Measurements from ENCODE around the gene ZNF787. TPM values are rescaled to one million over a fixed set of nuclear protein-coding genes. Genes with fewer than 3 reads are reported as not detected.

Gene ZNF787
- total and polyA plus RNA-seq, 2 donors (not counting 3 experiments of a cell fraction or from before 2014, with no cell fraction given): 11.6 to 32.7 TPM

GRCh38 chr19:56120002-56120370, 1.1 kb downstream of the ZNF787 start:
- Histone ChIP-seq H4K20me1 (replicated peaks; ENCODE audit: control insufficient read depth, extremely low read depth, insufficient read depth, low read length) (no peaks in the 10 kb centered on the region), H3K4me2 (ENCODE audit: insufficient read depth, low read length) (peak overlapping the region; percentile 74), H3K4me1 (ENCODE audit: control insufficient read depth, extremely low read depth, insufficient read depth, low read length) (peaks cover 19% of the 10 kb centered on the region), H3K9me3 (replicated peaks; ENCODE audit: control insufficient read depth, insufficient read depth, low read length) (no peaks in the 10 kb centered on the region), H2AFZ (ENCODE audit: low read depth, low read length) (no peak overlapping the region), H3K9me1 (replicated peaks; ENCODE audit: control insufficient read depth, extremely low read depth, insufficient read depth, low read length) (no peaks in the 10 kb centered on the region), H3K27me3 (ENCODE audit: control insufficient read depth in 2 of 2, insufficient read depth in 2 of 2, low read length in 2 of 2) (no peaks in the 10 kb centered on the region), H3K79me2 (ENCODE audit: control insufficient read depth, insufficient read depth, low read length) (peaks cover 49% of the 10 kb centered on the region), H3K4me3 (replicated peaks in 1 of 3; ENCODE audit: insufficient read depth in 1 of 3, low read depth in 1 of 3, low read length in 3 of 3) (peak overlapping the region; percentile 18 to 59 (median 50)), H3K9ac (replicated peaks; ENCODE audit: extremely low read depth, insufficient read depth, low read length) (peak overlapping the region; percentile 87), H3K36me3 (ENCODE audit: control insufficient read depth in 2 of 2, extremely low read depth in 1 of 2, insufficient read depth in 2 of 2, low read length in 2 of 2) (no peaks in the 10 kb centered on the region), H3K27ac (ENCODE audit: insufficient read depth, low read depth, low read length) (peak overlapping the region; percentile 84)
- intact Hi-C loops (cut with micrococcal nuclease) (loop anchor here (1.0 to 10.0 kb wide), 6 partner anchors 9 to 1039 kb away; partner anchors contain the start of gene U2AF2), dilution Hi-C loops (cut with MboI; ENCODE audit: extremely low pct_ligation_motif_present, low sequenced_read_pairs) (no loop called here)
- FAIRE-seq: no peak
- CTCF ChIA-PET: interaction anchor here (0.5 to 1.6 kb wide), 3 partner anchors 12 to 52 kb away, joined by 4 to 12 read pairs (median 6); partner anchors contain the start of gene ZNF444
- TF ChIP-seq CTCF (IDR thresholded peaks at IDR 0.05; ENCODE audit: extremely low read depth in 1 of 2, insufficient read depth in 1 of 2, low read depth in 1 of 2, low read length in 2 of 2) (no peak), JUN (IDR thresholded peaks at IDR 0.05; ENCODE audit: borderline replicate concordance, insufficient read depth, insufficient read length, low read depth) (no peak), GATA2 (IDR thresholded peaks at IDR 0.05; ENCODE audit: insufficient read depth, insufficient read length, low read depth, low read length) (no peak), MYC (IDR thresholded peaks at IDR 0.05; ENCODE audit: low read depth, low read length) (no peak), FOS (IDR thresholded peaks at IDR 0.05; ENCODE audit: borderline replicate concordance, insufficient read depth, low read length) (no peak), MAX (IDR thresholded peaks at IDR 0.05; ENCODE audit: insufficient read depth, insufficient read length) (no peak), POLR2AphosphoS5 (IDR thresholded peaks at IDR 0.05; ENCODE audit: insufficient read depth, low read depth, low read length) (no peak), EZH2 (IDR thresholded peaks at IDR 0.05; ENCODE audit: borderline replicate concordance, low read depth, low read length, severe bottlenecking) (no peak), POLR2A (IDR thresholded peaks at IDR 0.05; ENCODE audit: low read depth, low read length) (no peak)
- no TSS peak for BruUV-seq (replicated peaks)
- DNase-seq (ENCODE audit: low read depth, low spot score): no peak
- POLR2A ChIA-PET: interaction anchor here (0.6 to 1.5 kb wide), 3 partner anchors 21 to 44 kb away, joined by 4 to 10 read pairs (median 4); partner anchors contain the start of gene ZNF444

Measured in endothelial cell of umbilical vein (primary cell).